Thoracic aorta (tissue), 2 donors: Measurements from ENCODE around the gene TPRX1. TPM values are rescaled to one million over a fixed set of nuclear protein-coding genes. Genes with fewer than 3 reads are reported as not detected.
"Not testable (repeated sequence)": the region's sequence is repeated elsewhere in the genome, so short reads cannot be mapped to it uniquely, and the experiment has no call there.

Experiments used
- ATAC-seq: fragments of 150-250 bp; one replicate; pipeline ENCODE4 v1.8.0; 2017; ENCODE audit warnings: low read depth; ENCODE audit not compliant: insufficient number of reproducible peaks, low FRiP score
- DNase-seq: peaks from one replicate; pipeline ENCODE4 v3.0.0-alpha.2; 2020; ENCODE audit warnings: low spot score
- H3K27ac ChIP-seq, 2 donors: fragments of 200-600 bp; sonication (generic); 1 replicate in 1 of 2; 2 replicates in 1 of 2; pipeline ENCODE4 v1.5.1; 2016; ENCODE audit warnings: mild to moderate bottlenecking in 2 of 2, moderate library complexity in 2 of 2
- H3K27me3 ChIP-seq: fragments of 200-600 bp; sonication (generic); replicated peaks from 2 replicates; pipeline ENCODE4 v1.6.0; 2016; ENCODE audit warnings: mild to moderate bottlenecking; ENCODE audit not compliant: insufficient read depth
- H3K36me3 ChIP-seq: fragments of 200-600 bp; sonication (generic); one replicate; pipeline ENCODE4 v1.5.1; 2016
- H3K4me1 ChIP-seq, 2 donors: fragments of 200-600 bp; sonication (generic); 1 replicate in 1 of 2; 2 replicates in 1 of 2; pipeline versions ENCODE4 v1.5.1 to v1.6.0; 2016; ENCODE audit warnings: low read depth in 2 of 2, mild to moderate bottlenecking in 1 of 2; ENCODE audit not compliant: control insufficient read depth in 1 of 2
- H3K4me3 ChIP-seq: fragments of 200-600 bp; sonication (generic); 2 replicates; pipeline ENCODE4 v1.5.1; 2016; ENCODE audit warnings: mild to moderate bottlenecking
- H3K9me3 ChIP-seq: fragments of 200-600 bp; sonication (generic); 2 replicates; pipeline ENCODE4 v1.5.1; 2016
- total RNA-seq, 2 donors: library from RNA; depleted of rRNA; stranded (reverse); fragments of >200 nt; gene quantifications; one replicate each; pipeline versions ENCODE4 v1.1.0 to v1.2.3, GENCODE V29; 2016
- TF ChIP-seq, protein P1 (sequence below): fragments of 200-600 bp; sonication (generic); IDR thresholded peaks from one replicate; pipeline ENCODE4 v1.5.1; 2019; ENCODE audit warnings: antibody characterized with exemption

The TPRX1 gene
- total RNA-seq, 2 donors from 2014 or later: not detected

DNA sequence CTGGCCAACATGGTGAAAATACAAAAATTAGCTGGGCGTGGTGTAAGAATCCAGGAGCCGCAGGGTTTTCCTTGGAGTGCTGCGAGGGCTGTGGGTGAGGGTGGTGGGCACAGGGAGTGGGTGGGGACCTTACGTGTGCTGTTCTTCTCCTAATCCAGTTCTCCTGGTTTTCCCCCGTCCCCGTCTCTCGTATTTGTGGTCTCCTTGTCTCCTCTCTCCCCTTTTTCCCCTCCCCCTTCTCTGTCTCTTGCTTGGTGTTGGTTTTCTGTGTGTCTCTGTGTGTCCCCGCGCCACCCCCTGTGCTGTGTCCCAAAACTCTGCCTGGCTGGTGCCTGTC, 24.2 kb downstream of the TPRX1 start:
- no peak for DNase-seq
- ATAC-seq: no peak
- Histone ChIP-seq H3K9me3 (no peaks in the 10 kb centered on the region), H3K27ac (peak overlapping the region; percentile 98), H3K4me1 (peaks cover 22 to 41% of the 10 kb centered on the region in 2 donors), H3K36me3 (peaks cover 30% of the 10 kb centered on the region), H3K27me3 (no peaks in the 10 kb centered on the region), H3K4me3 (peak overlapping the region; percentile 89)
- TF ChIP-seq, protein P1, sequence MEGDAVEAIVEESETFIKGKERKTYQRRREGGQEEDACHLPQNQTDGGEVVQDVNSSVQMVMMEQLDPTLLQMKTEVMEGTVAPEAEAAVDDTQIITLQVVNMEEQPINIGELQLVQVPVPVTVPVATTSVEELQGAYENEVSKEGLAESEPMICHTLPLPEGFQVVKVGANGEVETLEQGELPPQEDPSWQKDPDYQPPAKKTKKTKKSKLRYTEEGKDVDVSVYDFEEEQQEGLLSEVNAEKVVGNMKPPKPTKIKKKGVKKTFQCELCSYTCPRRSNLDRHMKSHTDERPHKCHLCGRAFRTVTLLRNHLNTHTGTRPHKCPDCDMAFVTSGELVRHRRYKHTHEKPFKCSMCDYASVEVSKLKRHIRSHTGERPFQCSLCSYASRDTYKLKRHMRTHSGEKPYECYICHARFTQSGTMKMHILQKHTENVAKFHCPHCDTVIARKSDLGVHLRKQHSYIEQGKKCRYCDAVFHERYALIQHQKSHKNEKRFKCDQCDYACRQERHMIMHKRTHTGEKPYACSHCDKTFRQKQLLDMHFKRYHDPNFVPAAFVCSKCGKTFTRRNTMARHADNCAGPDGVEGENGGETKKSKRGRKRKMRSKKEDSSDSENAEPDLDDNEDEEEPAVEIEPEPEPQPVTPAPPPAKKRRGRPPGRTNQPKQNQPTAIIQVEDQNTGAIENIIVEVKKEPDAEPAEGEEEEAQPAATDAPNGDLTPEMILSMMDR: no peak

DNA sequence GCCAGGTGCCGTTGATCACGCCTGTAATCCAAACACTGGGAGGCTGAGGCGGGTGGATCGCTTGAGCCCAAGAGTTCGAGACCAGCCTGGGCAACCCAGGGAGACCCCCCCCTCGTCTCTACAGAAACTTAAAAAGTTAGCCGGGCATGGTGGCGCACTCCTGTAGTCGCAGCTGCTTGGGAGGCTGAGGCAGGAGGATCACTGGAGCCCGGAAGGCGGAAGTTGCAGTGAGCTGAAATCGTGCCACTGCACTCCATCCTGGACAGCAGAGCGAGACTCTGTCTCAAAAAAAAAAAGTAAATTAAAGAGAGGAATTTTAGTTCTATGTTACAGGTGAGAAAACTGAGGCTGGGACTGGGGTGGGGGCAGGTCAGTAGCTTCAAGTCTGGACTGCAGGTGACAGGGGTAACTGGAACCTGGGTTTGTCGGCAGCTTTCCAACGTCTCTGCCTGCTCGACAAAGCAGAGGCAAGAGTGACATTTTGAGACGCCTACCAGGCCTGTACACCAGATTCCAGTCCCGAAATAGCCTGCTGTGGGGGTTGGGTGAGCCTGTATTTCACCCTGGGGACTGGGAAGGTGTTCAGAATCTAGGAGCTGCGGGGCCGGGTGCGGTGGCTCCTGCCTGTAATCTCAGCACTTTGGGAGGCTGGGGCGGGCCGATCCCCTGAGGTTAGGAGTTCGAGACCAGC, 24.7 kb downstream of the TPRX1 start:
- Histone ChIP-seq H3K27me3 (no peaks in the 10 kb centered on the region), H3K9me3 (no peaks in the 10 kb centered on the region), H3K4me3 (peak overlapping the region; percentile 89), H3K27ac (peak overlapping the region; percentile 98), H3K4me1 (peaks cover 22 to 41% of the 10 kb centered on the region in 2 donors), H3K36me3 (peaks cover 26% of the 10 kb centered on the region)
- TF ChIP-seq, protein P1: no peak
- peak; percentile 52 for DNase-seq
- ATAC-seq: no peak

DNA sequence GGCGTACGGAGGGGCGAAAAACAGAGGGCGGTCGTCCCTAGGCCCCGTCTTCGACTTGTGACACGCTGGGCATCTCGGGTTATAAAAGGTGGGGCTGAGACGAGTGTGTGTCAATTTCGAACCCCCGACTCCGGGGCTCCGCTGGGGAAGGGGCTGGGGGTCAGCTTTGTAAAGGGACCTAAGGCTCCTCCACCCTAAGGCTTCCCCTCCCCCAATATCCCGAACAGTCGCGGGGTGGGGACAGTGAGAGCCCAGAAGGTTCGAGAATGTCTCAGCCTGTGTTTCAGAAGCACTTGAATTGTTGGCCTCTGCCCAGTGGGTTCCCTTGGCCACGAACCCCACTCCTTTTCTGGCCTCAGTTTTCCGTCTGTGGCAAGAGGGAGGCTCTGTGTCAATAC, 25.4 kb downstream of the TPRX1 start:
- ATAC-seq: peak; percentile 12
- Histone ChIP-seq H3K4me1 (peaks cover 22 to 41% of the 10 kb centered on the region in 2 donors), H3K9me3 (no peaks in the 10 kb centered on the region), H3K27ac (peak overlapping the region; percentile 98), H3K36me3 (peaks cover 19% of the 10 kb centered on the region), H3K27me3 (no peaks in the 10 kb centered on the region), H3K4me3 (peak overlapping the region; percentile 89)
- TF ChIP-seq, protein P1: no peak
- no peak for DNase-seq

GRCh38 chr19:47778049-47778953, 26.1 kb downstream of the TPRX1 start, which contains the start of gene SELENOW:
Gene SELENOW (plus strand): TSS chr19:47778703. CDS start chr19:47778786, 83 bp downstream.
- H3K4me1 ChIP-seq: peaks cover 22 to 41% of the 10 kb centered on the region in 2 donors
- H3K27ac ChIP-seq: peak within 1 kb of the TSS; percentile 98
- no peaks in the 10 kb centered on the region for H3K27me3 ChIP-seq
- peaks cover 13% of the 10 kb centered on the region for H3K36me3 ChIP-seq
- H3K9me3 ChIP-seq: no peaks in the 10 kb centered on the region
- H3K4me3 ChIP-seq: peak within 1 kb of the TSS; percentile 89
- peak; percentile 78 for ATAC-seq
- TF ChIP-seq, protein P1: no peak
- no peak for DNase-seq

- not testable (repeated sequence) for H3K9me3 ChIP-seq, H3K27me3 ChIP-seq, ATAC-seq, DNase-seq, H3K36me3 ChIP-seq
- H3K27ac ChIP-seq: peak overlapping the region; percentile 98
- H3K4me1 ChIP-seq: peaks cover 21 to 35% of the 10 kb centered on the region in 2 donors
- peak overlapping the region; percentile 89 for H3K4me3 ChIP-seq
These were observed 26.9 kb downstream of the TPRX1 start for GRCh38 chr19:47777245-47778048.
